Gastroesophageal sphincter (tissue), 3 donors: Measurements from ENCODE around the gene OR4F6.

ENCODE experiments used
- POLR2AphosphoS5 ChIP-seq: sonication (generic); formaldehyde crosslinking; IDR thresholded peaks from one replicate; pipeline ENCODE4 v1.6.1; 2017; ENCODE audit warnings: antibody characterized with exemption
- TF ChIP-seq, protein P1 (sequence below), 4 experiments: fragments of 200-600 bp in 2 of 4; fragments of 450-650 bp in 2 of 4; sonication (generic) in 1 of 4; IDR thresholded peaks; one replicate each; pipeline ENCODE4 v1.5.1; 2017 to 2019; ENCODE audit warnings: antibody characterized with exemption in 4 of 4, mild to moderate bottlenecking in 2 of 4, moderate library complexity in 2 of 4

DNA sequence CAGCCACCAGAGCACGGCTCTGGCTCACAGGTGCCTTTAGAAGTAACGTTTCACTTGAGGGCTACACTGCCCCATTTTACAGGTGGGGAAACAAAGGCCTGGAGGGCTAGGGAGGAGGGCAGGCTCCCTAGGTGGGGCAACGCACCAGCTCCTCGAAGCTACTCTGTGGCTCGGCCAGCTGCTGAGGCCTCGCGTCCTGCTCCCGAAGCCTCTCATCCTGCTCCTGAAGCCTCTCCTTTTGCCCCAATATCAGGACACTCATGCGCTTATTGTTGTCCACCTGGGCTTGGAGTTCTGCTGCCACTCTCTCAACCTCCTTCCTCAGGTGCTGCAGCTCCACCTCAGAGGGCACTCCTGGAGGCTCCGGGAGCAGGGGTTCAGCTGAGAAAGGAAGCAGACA lies 28.2 kb upstream of the OR4F6 start:
- no peak for TF ChIP-seq POLR2AphosphoS5
- TF ChIP-seq, protein P1, sequence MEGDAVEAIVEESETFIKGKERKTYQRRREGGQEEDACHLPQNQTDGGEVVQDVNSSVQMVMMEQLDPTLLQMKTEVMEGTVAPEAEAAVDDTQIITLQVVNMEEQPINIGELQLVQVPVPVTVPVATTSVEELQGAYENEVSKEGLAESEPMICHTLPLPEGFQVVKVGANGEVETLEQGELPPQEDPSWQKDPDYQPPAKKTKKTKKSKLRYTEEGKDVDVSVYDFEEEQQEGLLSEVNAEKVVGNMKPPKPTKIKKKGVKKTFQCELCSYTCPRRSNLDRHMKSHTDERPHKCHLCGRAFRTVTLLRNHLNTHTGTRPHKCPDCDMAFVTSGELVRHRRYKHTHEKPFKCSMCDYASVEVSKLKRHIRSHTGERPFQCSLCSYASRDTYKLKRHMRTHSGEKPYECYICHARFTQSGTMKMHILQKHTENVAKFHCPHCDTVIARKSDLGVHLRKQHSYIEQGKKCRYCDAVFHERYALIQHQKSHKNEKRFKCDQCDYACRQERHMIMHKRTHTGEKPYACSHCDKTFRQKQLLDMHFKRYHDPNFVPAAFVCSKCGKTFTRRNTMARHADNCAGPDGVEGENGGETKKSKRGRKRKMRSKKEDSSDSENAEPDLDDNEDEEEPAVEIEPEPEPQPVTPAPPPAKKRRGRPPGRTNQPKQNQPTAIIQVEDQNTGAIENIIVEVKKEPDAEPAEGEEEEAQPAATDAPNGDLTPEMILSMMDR (IDR thresholded peaks at IDR 0.05) = no peak
